H1 (cell line): Measurements from ENCODE around the gene ELMO1. TPM values are rescaled to one million over a fixed set of nuclear protein-coding genes. Genes with fewer than 3 reads are reported as not detected.

Experiments used
- CTCF ChIA-PET: fragments of 300-600 bp; sonication (Branson Sonifier 250); formaldehyde crosslinking; loops from one replicate; lab custom pipeline; 2021; ENCODE audit not compliant: partially characterized antibody; lab: Charles Lee
- POLR2A ChIA-PET: fragments of 300-600 bp; sonication (Branson Sonifier 250); formaldehyde crosslinking; loops from one replicate; lab custom pipeline; 2021; ENCODE audit warnings: inconsistent platforms; ENCODE audit not compliant: partially characterized antibody; lab: Charles Lee
- DNase-seq, 2 experiments: peaks; one replicate each; pipeline versions ENCODE4 v3.0.0 to v3.0.0-alpha.2; 2010 to 2022; ENCODE audit warnings: low spot score in 2 of 2, low read depth in 1 of 2, mixed read lengths in 1 of 2
- FAIRE-seq: peaks from 2 replicates; lab custom pipeline; 2011; peaks lifted over from hg19 to GRCh38; lab: Jason Lieb, UNC
- H2AFZ ChIP-seq: 2 replicates; pipeline ENCODE4 v1.8.1; 2012; ENCODE audit warnings: low read length, inconsistent platforms
- H2AK5ac ChIP-seq: 2 replicates; pipeline ENCODE4 v1.6.1; 2013; ENCODE audit warnings: low read depth, low read length
- H2BK120ac ChIP-seq: replicated peaks from 2 replicates; pipeline ENCODE3; 2013; ENCODE audit warnings: low read depth, low read length, inconsistent platforms
- H2BK12ac ChIP-seq: 2 replicates; pipeline ENCODE4 v1.6.1; 2013; ENCODE audit warnings: low read depth, low read length
- H2BK15ac ChIP-seq: 2 replicates; pipeline ENCODE4 v1.6.1; 2013; ENCODE audit warnings: low read length
- H2BK20ac ChIP-seq: 2 replicates; pipeline ENCODE4 v1.6.1; 2013; ENCODE audit warnings: low read length
- H2BK5ac ChIP-seq: 2 replicates; pipeline ENCODE4 v1.6.1; 2013; ENCODE audit warnings: low read depth, low read length
- H3K14ac ChIP-seq: 2 replicates; pipeline ENCODE4 v1.6.1; 2013; ENCODE audit warnings: inconsistent platforms; ENCODE audit not compliant: insufficient read length
- H3K18ac ChIP-seq: 2 replicates; pipeline ENCODE4 v1.6.1; 2013; ENCODE audit warnings: low read length; ENCODE audit errors: extremely low read depth
- H3K23ac ChIP-seq: 2 replicates; pipeline ENCODE4 v1.6.1; 2013; ENCODE audit warnings: inconsistent platforms; ENCODE audit not compliant: insufficient read length
- H3K23me2 ChIP-seq: 2 replicates; pipeline ENCODE4 v1.6.1; 2013; ENCODE audit warnings: low read depth, low read length
- H3K27ac ChIP-seq: 2 replicates; pipeline ENCODE4 v1.6.1; 2011; ENCODE audit warnings: low read depth, low read length, inconsistent platforms
- H3K27me3 ChIP-seq, 4 experiments: replicated peaks in 1 of 4; 1 replicate in 1 of 4; 2 replicates in 3 of 4; pipeline versions ENCODE4 v1.6.1 to v1.8.1; 2011 to 2013; ENCODE audit warnings: low read length in 3 of 4, mild to moderate bottlenecking in 3 of 4, inconsistent platforms in 2 of 4, mixed read lengths in 2 of 4, moderate library complexity in 1 of 4; ENCODE audit not compliant: control insufficient read depth in 3 of 4, insufficient read depth in 3 of 4; ENCODE audit errors: extremely low read depth in 1 of 4
- H3K36me3 ChIP-seq, 4 experiments: 2 replicates each; pipeline versions ENCODE4 v1.6.1 to v1.8.1; 2011 to 2013; ENCODE audit warnings: mild to moderate bottlenecking in 4 of 4, low read length in 3 of 4, moderate library complexity in 2 of 4, control low read depth in 1 of 4, inconsistent platforms in 1 of 4; ENCODE audit not compliant: insufficient read depth in 4 of 4, control insufficient read depth in 2 of 4
- H3K4ac ChIP-seq: replicated peaks from 2 replicates; pipeline ENCODE3; 2013; ENCODE audit warnings: low read length, low read depth, mixed read lengths, inconsistent platforms; ENCODE audit not compliant: insufficient read length
- H3K4me1 ChIP-seq, 4 experiments: replicated peaks in 1 of 4; 1 replicate in 1 of 4; 2 replicates in 3 of 4; pipeline versions ENCODE4 v1.6.1 to v1.8.1; 2011 to 2013; ENCODE audit warnings: low read length in 3 of 4, inconsistent platforms in 2 of 4, mixed read lengths in 1 of 4; ENCODE audit not compliant: insufficient read depth in 4 of 4, control insufficient read depth in 3 of 4
- H3K4me2 ChIP-seq, 2 experiments: 2 replicates each; pipeline versions ENCODE4 v1.6.1 to v1.8.1; 2011 to 2013; ENCODE audit warnings: low read depth in 2 of 2, low read length in 2 of 2, control low read depth in 1 of 2, inconsistent platforms in 1 of 2, mild to moderate bottlenecking in 1 of 2; ENCODE audit not compliant: insufficient read depth in 1 of 2
- H3K4me3 ChIP-seq, 4 experiments: fragments of 200-600, 300-600 bp in 1 of 4; sonication (generic), shearing (Covaris generic), sonication (Bioruptor Twin) in 1 of 4; 2 replicates each; pipeline versions ENCODE4 v1.5.1 to v1.8.1; 2011 to 2016; ENCODE audit warnings: low read length in 4 of 4, low read depth in 3 of 4, control low read depth in 2 of 4, inconsistent platforms in 2 of 4, mild to moderate bottlenecking in 2 of 4, mixed read lengths in 1 of 4, moderate library complexity in 1 of 4; ENCODE audit not compliant: insufficient read depth in 2 of 4; ENCODE audit errors: extremely low read depth in 1 of 4
- H3K56ac ChIP-seq: replicated peaks from 2 replicates; pipeline ENCODE3; 2013; ENCODE audit warnings: low read depth, mild to moderate bottlenecking, mixed read lengths, low read length, inconsistent platforms; ENCODE audit not compliant: insufficient read length
- H3K79me1 ChIP-seq: 2 replicates; pipeline ENCODE4 v1.6.1; 2013; ENCODE audit warnings: low read depth, low read length, control low read depth
- H3K79me2 ChIP-seq, 2 experiments: 2 replicates each; pipeline versions ENCODE4 v1.6.1 to v1.8.1; 2012 to 2013; ENCODE audit warnings: low read length in 2 of 2, mild to moderate bottlenecking in 2 of 2, inconsistent platforms in 1 of 2; ENCODE audit not compliant: insufficient read depth in 2 of 2, control insufficient read depth in 1 of 2
- H3K9ac ChIP-seq, 4 experiments: replicated peaks in 1 of 4; 1 replicate in 1 of 4; 2 replicates in 3 of 4; pipeline versions ENCODE4 v1.6.1 to v1.8.1; 2011 to 2013; ENCODE audit warnings: low read depth in 3 of 4, low read length in 3 of 4, control low read depth in 2 of 4, mild to moderate bottlenecking in 2 of 4, moderate library complexity in 2 of 4, inconsistent platforms in 1 of 4; ENCODE audit errors: extremely low read depth in 1 of 4
- H3K9me3 ChIP-seq, 2 experiments: 2 replicates each; pipeline versions ENCODE4 v1.6.1 to v1.8.1; 2012 to 2013; ENCODE audit warnings: mild to moderate bottlenecking in 2 of 2, moderate library complexity in 2 of 2, control low read depth in 1 of 2, inconsistent platforms in 1 of 2, low read depth in 1 of 2, low read length in 1 of 2, mixed read lengths in 1 of 2; ENCODE audit not compliant: insufficient read depth in 2 of 2
- H4K20me1 ChIP-seq, 2 experiments: replicated peaks in 1 of 2; 2 replicates each; pipeline versions ENCODE3 to v1.8.1; 2011 to 2013; ENCODE audit warnings: inconsistent platforms in 2 of 2, low read length in 2 of 2, mild to moderate bottlenecking in 1 of 2; ENCODE audit not compliant: insufficient read depth in 2 of 2, control insufficient read depth in 1 of 2
- H4K5ac ChIP-seq: 2 replicates; pipeline ENCODE4 v1.6.1; 2013; ENCODE audit warnings: low read length, low read depth, mixed read lengths, inconsistent platforms; ENCODE audit not compliant: insufficient read length
- H4K8ac ChIP-seq: 2 replicates; pipeline ENCODE4 v1.8.0; 2013; ENCODE audit warnings: mild to moderate bottlenecking, moderate library complexity, low read length, inconsistent platforms; ENCODE audit not compliant: insufficient read depth; ENCODE audit errors: extremely low read depth
- H4K91ac ChIP-seq: replicated peaks from 2 replicates; pipeline ENCODE3; 2013; ENCODE audit warnings: low read length, mixed read lengths, inconsistent platforms; ENCODE audit not compliant: insufficient read length
- FOSL1 ChIP-seq: IDR thresholded peaks from 2 replicates; pipeline ENCODE4 v1.6.1; 2011; ENCODE audit warnings: mild to moderate bottlenecking, low read depth, low read length, moderate library complexity; ENCODE audit not compliant: insufficient read depth
- GTF2F1 ChIP-seq: IDR thresholded peaks from 2 replicates; pipeline ENCODE4 v1.6.1; 2012; ENCODE audit warnings: low read depth, low read length, improper control_type of control experiment, borderline replicate concordance
- SIRT6 ChIP-seq: IDR thresholded peaks from one replicate; pipeline ENCODE4 v1.7.1; 2012; ENCODE audit warnings: low read length, inconsistent platforms
- WGBS, 2 experiments: shearing (Covaris generic) in 1 of 2; methylation state at CpG; one replicate each; pipeline versions ENCODE4 v1.1.6 to v1.1.7; 2013 to 2015; ENCODE audit warnings: low lambda C conversion rate in 2 of 2, mixed read lengths in 2 of 2, inconsistent platforms in 1 of 2, low coverage in 1 of 2, missing lambda C conversion rate in 1 of 2; ENCODE audit not compliant: insufficient replicate concordance in 2 of 2, insufficient coverage in 1 of 2, insufficient read length in 1 of 2; ENCODE audit errors: extremely low coverage in 1 of 2, missing lambda C conversion rate in 1 of 2; 5-methylcytosine and 5-hydroxymethylcytosine counted together
- polyA plus RNA-seq, 7 experiments: library from polyadenylated mRNA; depleted of rRNA in 3 of 7; stranded (reverse) in 5 of 7; unstranded in 2 of 7; fragments of >200 nt in 5 of 7; fragments of 200-250 nt in 2 of 7; gene quantifications; 1 replicate in 5 of 7; 2 replicates in 1 of 7; 4 replicates in 1 of 7; pipeline versions ENCODE4 v1.2.1 to v1.2.3, GENCODE V29; 2011 to 2013; ENCODE audit warnings: missing spikeins in 2 of 7, mixed read lengths in 2 of 7
- total RNA-seq: library from RNA; stranded (reverse); fragmentation: NEBNext Ultra II Directional; extraction: Animal tissue kit (Norgen Biotek cat#: 25700); gene quantifications from 2 replicates; pipeline ENCODE4 v1.2.1, GENCODE V29; 2021
- TF ChIP-seq, protein P1 (sequence below): IDR thresholded peaks from 2 replicates; pipeline ENCODE4 v1.6.1; 2012; ENCODE audit warnings: low read length, inconsistent platforms

Gene ELMO1
- total and polyA plus RNA-seq, 2 of the 8 experiments (the other 6 are each of a cell fraction or from before 2014, with no cell fraction given), result 18.4 to 21.0 TPM

- Histone ChIP-seq H3K9ac (no peak overlapping the region), H3K56ac (no peak overlapping the region), H2BK120ac (no peak overlapping the region), H3K18ac (no peak overlapping the region), H3K27ac (no peak overlapping the region), H3K36me3 (no peaks in the 10 kb centered on the region), H2AK5ac (no peak overlapping the region), H3K23ac (no peak overlapping the region), H4K8ac (no peak overlapping the region), H3K79me2 (peaks cover 0 to 55% of the 10 kb centered on the region in 2 experiments; a peak in 2 of 4 replicates), H2BK20ac (no peak overlapping the region), H3K4me3 (no peak overlapping the region), H3K79me1 (no peaks in the 10 kb centered on the region), H2BK5ac (no peak overlapping the region), H2AFZ (no peak overlapping the region), H3K23me2 (no peaks in the 10 kb centered on the region), H4K91ac (no peak overlapping the region), H3K14ac (no peak overlapping the region), H2BK15ac (no peak overlapping the region), H2BK12ac (no peak overlapping the region), H3K4ac (no peak overlapping the region), H3K4me1 (peaks cover 0 to 11% (median 4%) of the 10 kb centered on the region in 4 experiments; a peak in 3 of 7 replicates), H4K20me1 (no peaks in the 10 kb centered on the region), H3K4me2 (no peak overlapping the region), H3K9me3 (no peaks in the 10 kb centered on the region), H3K27me3 (no peaks in the 10 kb centered on the region), H4K5ac (no peak overlapping the region)
- FAIRE-seq (no peak), DNase-seq (no peak)
- ChIA-PET POLR2A (interaction anchor here (1.4 kb wide), 1 partner anchor 17 kb away, joined by 3 read pairs; no protein-coding TSS in a partner anchor), CTCF (interaction anchor here (1.4 to 1.6 kb wide), 3 partner anchors 42 to 53 kb away, joined by 3 to 6 read pairs (median 4); no protein-coding TSS in a partner anchor)
- WGBS, 2 experiments, result 74% methylated on average over 3 of the region's 3 CpGs; no CpG with 5 or more reads in 1 of the 2 experiments
- TF ChIP-seq SIRT6 (no peak), FOSL1 (no peak), GTF2F1 (no peak)
- TF ChIP-seq, protein P1, sequence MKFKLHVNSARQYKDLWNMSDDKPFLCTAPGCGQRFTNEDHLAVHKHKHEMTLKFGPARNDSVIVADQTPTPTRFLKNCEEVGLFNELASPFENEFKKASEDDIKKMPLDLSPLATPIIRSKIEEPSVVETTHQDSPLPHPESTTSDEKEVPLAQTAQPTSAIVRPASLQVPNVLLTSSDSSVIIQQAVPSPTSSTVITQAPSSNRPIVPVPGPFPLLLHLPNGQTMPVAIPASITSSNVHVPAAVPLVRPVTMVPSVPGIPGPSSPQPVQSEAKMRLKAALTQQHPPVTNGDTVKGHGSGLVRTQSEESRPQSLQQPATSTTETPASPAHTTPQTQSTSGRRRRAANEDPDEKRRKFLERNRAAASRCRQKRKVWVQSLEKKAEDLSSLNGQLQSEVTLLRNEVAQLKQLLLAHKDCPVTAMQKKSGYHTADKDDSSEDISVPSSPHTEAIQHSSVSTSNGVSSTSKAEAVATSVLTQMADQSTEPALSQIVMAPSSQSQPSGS, result no peak
Observed at GRCh38 chr7:37441816-37442215, 6.8 kb downstream of the ELMO1 start.
